SK-N-SH (cell line): ENCODE results near the gene COL24A1. TPM values are rescaled to one million over a fixed set of nuclear protein-coding genes. Genes with fewer than 3 reads are reported as not detected.

Source experiments
- CTCF ChIA-PET: fragments of 300-600, 350-600 bp; formaldehyde crosslinking; extraction: SDS; loops from one replicate; lab custom pipeline; 2021; lab: Yijun Ruan, JAX
- POLR2A ChIA-PET: fragments of 350-600 bp; sonication (Branson Sonifier 250); formaldehyde crosslinking; extraction: SDS; loops from one replicate; lab custom pipeline; 2020; ENCODE audit warnings: antibody characterized with exemption, inconsistent platforms; lab: Yijun Ruan, JAX
- DNase-seq: peaks from one replicate; pipeline ENCODE4 v3.0.0; 2012
- H2AFZ ChIP-seq: fragments of 200-600 bp; sonication (generic); 2 replicates; pipeline ENCODE4 v1.8.1; 2016; ENCODE audit warnings: antibody characterized with exemption, mild to moderate bottlenecking, low read depth
- H3F3A ChIP-seq: fragments of 200-600 bp; sonication (generic); replicated peaks from 2 replicates; pipeline ENCODE3; 2016; ENCODE audit warnings: antibody characterized with exemption, mild to moderate bottlenecking; ENCODE audit not compliant: insufficient read depth
- H3K27ac ChIP-seq, 2 experiments: fragments of 200-500 bp in 1 of 2; fragments of 200-600 bp in 1 of 2; sonication (Bioruptor generic) in 1 of 2; sonication (generic), shearing (Covaris generic) in 1 of 2; 2 replicates each; pipeline versions ENCODE4 v1.5.1 to v1.6.1; 2014 to 2016; ENCODE audit warnings: low read depth in 2 of 2, inconsistent platforms in 1 of 2, low read length in 1 of 2, mild to moderate bottlenecking in 1 of 2, mixed read lengths in 1 of 2
- H3K27me3 ChIP-seq: fragments of 200-600 bp; sonication (generic), shearing (Covaris generic); 2 replicates; pipeline ENCODE4 v1.6.1; 2016; ENCODE audit warnings: mixed run types; ENCODE audit not compliant: insufficient read depth
- H3K36me3 ChIP-seq, 2 experiments: fragments of 200-500 bp in 1 of 2; fragments of 200-600 bp in 1 of 2; sonication (Bioruptor generic) in 1 of 2; sonication (generic) in 1 of 2; replicated peaks in 1 of 2; 2 replicates each; pipeline versions ENCODE3 to v1.5.1; 2014 to 2016; ENCODE audit warnings: low read length in 1 of 2, mild to moderate bottlenecking in 1 of 2; ENCODE audit not compliant: insufficient read depth in 2 of 2, control insufficient read depth in 1 of 2
- H3K4me1 ChIP-seq, 2 experiments: fragments of 200-500 bp in 1 of 2; fragments of 200-600 bp in 1 of 2; sonication (Bioruptor generic) in 1 of 2; sonication (generic), shearing (Covaris generic) in 1 of 2; 2 replicates each; pipeline versions ENCODE4 v1.5.1 to v1.6.1; 2014 to 2016; ENCODE audit warnings: low read depth in 1 of 2, low read length in 1 of 2, mixed run types in 1 of 2; ENCODE audit not compliant: insufficient read depth in 2 of 2, control insufficient read depth in 1 of 2
- H3K4me2 ChIP-seq: fragments of 200-600 bp; sonication (generic), shearing (Covaris generic); 2 replicates; pipeline ENCODE4 v1.6.1; 2017; ENCODE audit warnings: mixed run types
- H3K4me3 ChIP-seq, 2 experiments: fragments of 200-500 bp in 1 of 2; fragments of 200-600 bp in 1 of 2; sonication (Bioruptor generic) in 1 of 2; sonication (generic), shearing (Covaris generic) in 1 of 2; 2 replicates each; pipeline versions ENCODE4 v1.5.1 to v1.8.1; 2014 to 2016; ENCODE audit warnings: low read depth in 2 of 2, inconsistent platforms in 1 of 2, low read length in 1 of 2, mild to moderate bottlenecking in 1 of 2, mixed read lengths in 1 of 2, moderate library complexity in 1 of 2
- H3K79me2 ChIP-seq: fragments of 200-600 bp; sonication (generic); 2 replicates; pipeline ENCODE4 v1.8.1; 2017; ENCODE audit warnings: mild to moderate bottlenecking; ENCODE audit not compliant: insufficient read depth
- H3K9ac ChIP-seq: fragments of 200-600 bp; sonication (generic); 2 replicates; pipeline ENCODE4 v1.6.1; 2017; ENCODE audit warnings: mixed run types
- H3K9me2 ChIP-seq: fragments of 200-600 bp; sonication (generic); 2 replicates; pipeline ENCODE4 v1.6.1; 2017; ENCODE audit warnings: mixed run types
- H3K9me3 ChIP-seq: fragments of 200-600 bp; sonication (generic); 2 replicates; pipeline ENCODE4 v1.6.1; 2017; ENCODE audit warnings: mixed run types, mild to moderate bottlenecking, moderate library complexity
- H4K20me1 ChIP-seq: fragments of 200-600 bp; sonication (generic); 2 replicates; pipeline ENCODE4 v1.6.1; 2017; ENCODE audit warnings: mild to moderate bottlenecking, mixed run types; ENCODE audit not compliant: insufficient read depth
- ELF1 ChIP-seq: IDR thresholded peaks from 2 replicates; pipeline ENCODE4 v1.4.0; 2012
- EP300 ChIP-seq, 2 experiments: IDR thresholded peaks; 2 replicates each; pipeline versions ENCODE4 v1.4.0 to v1.6.1; 2012; ENCODE audit warnings: borderline replicate concordance in 1 of 2, low read depth in 1 of 2, low read length in 1 of 2
- EZH2phosphoT487 ChIP-seq: fragments of 200-600 bp; sonication (generic); IDR thresholded peaks from 2 replicates; pipeline ENCODE4 v1.6.1; 2017; ENCODE audit warnings: low read depth, mixed run types, mild to moderate bottlenecking, antibody characterized with exemption, moderate library complexity, borderline replicate concordance
- FOXJ3 ChIP-seq: sonication (generic); formaldehyde crosslinking; IDR thresholded peaks from 2 replicates; pipeline ENCODE4 v1.5.1; 2020; ENCODE audit warnings: mild to moderate bottlenecking, missing genetic modification reagents
- GATA2 ChIP-seq: sonication (generic); formaldehyde crosslinking; IDR thresholded peaks from 2 replicates; pipeline ENCODE4 v1.5.0; 2020; ENCODE audit warnings: mild to moderate bottlenecking, missing genetic modification reagents
- MEF2A ChIP-seq: IDR thresholded peaks from 2 replicates; pipeline ENCODE4 v1.4.0; 2012; ENCODE audit warnings: low read depth, borderline replicate concordance
- MXI1 ChIP-seq: IDR thresholded peaks from 2 replicates; pipeline ENCODE4 v1.6.1; 2012; ENCODE audit warnings: mild to moderate bottlenecking, low read depth, low read length, improper control_type of control experiment
- RAD21 ChIP-seq: IDR thresholded peaks from 2 replicates; pipeline ENCODE4 v1.6.1; 2012; ENCODE audit warnings: mild to moderate bottlenecking, low read length
- SIN3A ChIP-seq: IDR thresholded peaks from 2 replicates; pipeline ENCODE4 v1.6.1; 2012; ENCODE audit warnings: low read depth, mild to moderate bottlenecking, low read length, moderate library complexity, borderline replicate concordance
- TCF12 ChIP-seq: IDR thresholded peaks from 2 replicates; pipeline ENCODE4 v1.4.0; 2012
- polyA plus RNA-seq, 3 experiments: library from polyadenylated mRNA; depleted of rRNA; stranded (reverse); fragments of >200 nt; gene quantifications; 2 replicates each; pipeline ENCODE4 v1.2.3, GENCODE V29; 2012
- TF ChIP-seq, protein P1 (sequence below): fragments of 200-600 bp; sonication (generic); IDR thresholded peaks from 2 replicates; pipeline ENCODE4 v1.6.1; 2017; ENCODE audit warnings: antibody characterized with exemption, mild to moderate bottlenecking, moderate library complexity
- TF ChIP-seq, protein P2 (sequence below): IDR thresholded peaks from 2 replicates; pipeline ENCODE4 v1.4.0; 2012; ENCODE audit warnings: low read depth, borderline replicate concordance
- TF ChIP-seq, protein P3 (sequence below): IDR thresholded peaks from 2 replicates; pipeline ENCODE4 v1.4.0; 2012; ENCODE audit warnings: low read depth
- TF ChIP-seq, protein P4 (sequence below): fragments of 150-350 bp; IDR thresholded peaks from 2 replicates; pipeline ENCODE4 v1.6.1; 2016; ENCODE audit warnings: mild to moderate bottlenecking, low read depth, low read length
- TF ChIP-seq, protein P5 (sequence below): IDR thresholded peaks from 2 replicates; pipeline ENCODE4 v1.4.0; 2012; ENCODE audit warnings: low read depth, borderline replicate concordance

The COL24A1 gene
- polyA plus RNA-seq, 1 of the 3 experiments (the other 2 are of a cell fraction), result not detected

DNA sequence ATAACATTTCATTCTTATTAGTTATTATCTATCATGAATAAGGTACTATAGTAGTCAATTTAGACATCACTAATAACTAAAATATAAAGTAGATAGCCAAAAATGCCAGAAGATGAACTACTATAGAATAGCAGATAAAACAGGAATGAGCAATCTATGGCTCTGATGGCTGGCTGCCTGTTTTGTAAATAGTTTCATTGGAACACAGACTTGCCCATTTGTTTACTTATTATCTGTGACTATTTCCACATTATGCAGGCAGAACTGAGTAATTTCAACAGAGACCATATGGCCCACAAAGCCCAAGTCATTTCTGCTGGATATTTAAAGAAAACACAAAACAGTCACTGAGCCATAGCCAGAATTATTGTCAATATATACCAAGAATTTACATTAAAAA is 222.1 kb downstream of the COL24A1 start:
- Histone ChIP-seq H3K4me2 (no peak overlapping the region), H3K36me3 (no peaks in the 10 kb centered on the region), H3K9me2 (no peaks in the 10 kb centered on the region), H3K9me3 (no peaks in the 10 kb centered on the region), H3K9ac (no peak overlapping the region), H3K4me1 (no peaks in the 10 kb centered on the region), H4K20me1 (no peaks in the 10 kb centered on the region), H3K27me3 (no peaks in the 10 kb centered on the region), H2AFZ (no peak overlapping the region), H3K79me2 (no peaks in the 10 kb centered on the region), H3F3A (no peaks in the 10 kb centered on the region), H3K4me3 (no peak overlapping the region), H3K27ac (no peak overlapping the region)
- TF ChIP-seq FOXJ3 (CRISPR knock-in tag) (no peak), EZH2phosphoT487 (no peak), TCF12 (no peak), EP300 (IDR thresholded peaks at IDR 0.05; ENCODE audit: borderline replicate concordance in 1 of 2, low read depth in 1 of 2, low read length in 1 of 2) (no peak), RAD21 (no peak)
- TF ChIP-seq, protein P1, sequence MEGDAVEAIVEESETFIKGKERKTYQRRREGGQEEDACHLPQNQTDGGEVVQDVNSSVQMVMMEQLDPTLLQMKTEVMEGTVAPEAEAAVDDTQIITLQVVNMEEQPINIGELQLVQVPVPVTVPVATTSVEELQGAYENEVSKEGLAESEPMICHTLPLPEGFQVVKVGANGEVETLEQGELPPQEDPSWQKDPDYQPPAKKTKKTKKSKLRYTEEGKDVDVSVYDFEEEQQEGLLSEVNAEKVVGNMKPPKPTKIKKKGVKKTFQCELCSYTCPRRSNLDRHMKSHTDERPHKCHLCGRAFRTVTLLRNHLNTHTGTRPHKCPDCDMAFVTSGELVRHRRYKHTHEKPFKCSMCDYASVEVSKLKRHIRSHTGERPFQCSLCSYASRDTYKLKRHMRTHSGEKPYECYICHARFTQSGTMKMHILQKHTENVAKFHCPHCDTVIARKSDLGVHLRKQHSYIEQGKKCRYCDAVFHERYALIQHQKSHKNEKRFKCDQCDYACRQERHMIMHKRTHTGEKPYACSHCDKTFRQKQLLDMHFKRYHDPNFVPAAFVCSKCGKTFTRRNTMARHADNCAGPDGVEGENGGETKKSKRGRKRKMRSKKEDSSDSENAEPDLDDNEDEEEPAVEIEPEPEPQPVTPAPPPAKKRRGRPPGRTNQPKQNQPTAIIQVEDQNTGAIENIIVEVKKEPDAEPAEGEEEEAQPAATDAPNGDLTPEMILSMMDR, result no peak
- CTCF ChIA-PET, result interaction anchor here (1.7 kb wide), 1 partner anchor 84 kb away, joined by 5 read pairs; no protein-coding TSS in a partner anchor
- DNase-seq, result no peak
- POLR2A ChIA-PET, result no interaction called here

DNA sequence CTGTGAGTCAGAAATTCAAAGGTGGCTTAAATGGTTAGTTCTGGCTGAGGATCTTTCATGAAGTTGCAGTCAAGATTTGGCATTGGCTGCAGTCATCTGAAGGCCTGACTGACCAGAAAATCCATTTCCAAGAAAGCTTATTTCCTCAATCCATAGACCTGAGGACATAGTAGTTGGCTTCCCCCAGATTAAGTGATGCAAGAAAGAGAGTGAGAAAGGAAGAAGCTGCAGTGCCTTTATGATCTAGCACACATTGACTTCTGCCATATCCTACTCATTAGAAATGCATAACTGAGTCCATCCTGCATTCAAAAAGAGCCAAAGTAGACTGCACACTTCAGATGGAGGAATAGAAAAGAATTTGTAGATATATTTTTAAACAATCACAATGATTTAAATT is 222.6 kb downstream of the COL24A1 start:
- H3K27me3 ChIP-seq, result no peaks in the 10 kb centered on the region
- H4K20me1 ChIP-seq, result no peaks in the 10 kb centered on the region
- H3K4me1 ChIP-seq, result no peaks in the 10 kb centered on the region
- H3K4me3 ChIP-seq, result no peak overlapping the region
- H3K36me3 ChIP-seq, result no peaks in the 10 kb centered on the region
- no peak for DNase-seq
- no peak overlapping the region for H3K4me2 ChIP-seq
- no peaks in the 10 kb centered on the region for H3F3A ChIP-seq
- ChIA-PET POLR2A (no interaction called here), CTCF (interaction anchor here (1.7 kb wide), 1 partner anchor 85 kb away, joined by 5 read pairs; no protein-coding TSS in a partner anchor)
- H3K9ac ChIP-seq, result no peak overlapping the region
- H3K9me3 ChIP-seq, result no peaks in the 10 kb centered on the region
- H3K27ac ChIP-seq, result no peak overlapping the region
- no peak overlapping the region for H2AFZ ChIP-seq
- no peaks in the 10 kb centered on the region for H3K9me2 ChIP-seq
- H3K79me2 ChIP-seq, result no peaks in the 10 kb centered on the region
- no peak for TF ChIP-seq MEF2A
- TF ChIP-seq MXI1, result no peak
- no peak for TF ChIP-seq ELF1
- TF ChIP-seq SIN3A, result no peak
- TF ChIP-seq GATA2 (CRISPR knock-in tag), result no peak
- TF ChIP-seq, protein P2, sequence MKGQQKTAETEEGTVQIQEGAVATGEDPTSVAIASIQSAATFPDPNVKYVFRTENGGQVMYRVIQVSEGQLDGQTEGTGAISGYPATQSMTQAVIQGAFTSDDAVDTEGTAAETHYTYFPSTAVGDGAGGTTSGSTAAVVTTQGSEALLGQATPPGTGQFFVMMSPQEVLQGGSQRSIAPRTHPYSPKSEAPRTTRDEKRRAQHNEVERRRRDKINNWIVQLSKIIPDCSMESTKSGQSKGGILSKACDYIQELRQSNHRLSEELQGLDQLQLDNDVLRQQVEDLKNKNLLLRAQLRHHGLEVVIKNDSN, result no peak
- TF ChIP-seq, protein P3, sequence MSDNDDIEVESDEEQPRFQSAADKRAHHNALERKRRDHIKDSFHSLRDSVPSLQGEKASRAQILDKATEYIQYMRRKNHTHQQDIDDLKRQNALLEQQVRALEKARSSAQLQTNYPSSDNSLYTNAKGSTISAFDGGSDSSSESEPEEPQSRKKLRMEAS, result no peak
- TF ChIP-seq, protein P4, sequence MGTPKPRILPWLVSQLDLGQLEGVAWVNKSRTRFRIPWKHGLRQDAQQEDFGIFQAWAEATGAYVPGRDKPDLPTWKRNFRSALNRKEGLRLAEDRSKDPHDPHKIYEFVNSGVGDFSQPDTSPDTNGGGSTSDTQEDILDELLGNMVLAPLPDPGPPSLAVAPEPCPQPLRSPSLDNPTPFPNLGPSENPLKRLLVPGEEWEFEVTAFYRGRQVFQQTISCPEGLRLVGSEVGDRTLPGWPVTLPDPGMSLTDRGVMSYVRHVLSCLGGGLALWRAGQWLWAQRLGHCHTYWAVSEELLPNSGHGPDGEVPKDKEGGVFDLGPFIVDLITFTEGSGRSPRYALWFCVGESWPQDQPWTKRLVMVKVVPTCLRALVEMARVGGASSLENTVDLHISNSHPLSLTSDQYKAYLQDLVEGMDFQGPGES, result no peak
- TF ChIP-seq, protein P5, sequence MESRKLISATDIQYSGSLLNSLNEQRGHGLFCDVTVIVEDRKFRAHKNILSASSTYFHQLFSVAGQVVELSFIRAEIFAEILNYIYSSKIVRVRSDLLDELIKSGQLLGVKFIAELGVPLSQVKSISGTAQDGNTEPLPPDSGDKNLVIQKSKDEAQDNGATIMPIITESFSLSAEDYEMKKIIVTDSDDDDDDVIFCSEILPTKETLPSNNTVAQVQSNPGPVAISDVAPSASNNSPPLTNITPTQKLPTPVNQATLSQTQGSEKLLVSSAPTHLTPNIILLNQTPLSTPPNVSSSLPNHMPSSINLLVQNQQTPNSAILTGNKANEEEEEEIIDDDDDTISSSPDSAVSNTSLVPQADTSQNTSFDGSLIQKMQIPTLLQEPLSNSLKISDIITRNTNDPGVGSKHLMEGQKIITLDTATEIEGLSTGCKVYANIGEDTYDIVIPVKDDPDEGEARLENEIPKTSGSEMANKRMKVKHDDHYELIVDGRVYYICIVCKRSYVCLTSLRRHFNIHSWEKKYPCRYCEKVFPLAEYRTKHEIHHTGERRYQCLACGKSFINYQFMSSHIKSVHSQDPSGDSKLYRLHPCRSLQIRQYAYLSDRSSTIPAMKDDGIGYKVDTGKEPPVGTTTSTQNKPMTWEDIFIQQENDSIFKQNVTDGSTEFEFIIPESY, result no peak
